ENCODE measurements around the gene FAT3. TPM values are rescaled to one million over a fixed set of nuclear protein-coding genes. Genes with fewer than 3 reads are reported as not detected.

The FAT3 gene
- total RNA-seq (2016; rRNA removed; fragmentation: Illumina TruSeq; extraction: Trizol) = not detected in 2 replicates
- total RNA-seq (2016; cell fraction: cytosol; rRNA removed; fragmentation: Illumina TruSeq; extraction: Trizol; ENCODE audit: low read depth) = not detected in 2 replicates
- 0.06 TPM in 1 of 2 replicates, not detected in the other for total RNA-seq (2016; cell fraction: insoluble cytoplasmic fraction; rRNA removed; fragmentation: Illumina TruSeq; extraction: Trizol)
- not detected in 2 replicates for total RNA-seq (2016; cell fraction: membrane; rRNA removed; fragmentation: Illumina TruSeq; extraction: Trizol)
- not detected in 2 replicates for total RNA-seq (2016; cell fraction: nucleus; rRNA removed; fragmentation: Illumina TruSeq; extraction: Trizol)
- polyA plus RNA-seq (2011; rRNA removed) = not detected in 2 replicates
- polyA plus RNA-seq (2011; cell fraction: cytosol; rRNA removed) = not detected in 2 replicates
- not detected in 2 replicates for polyA plus RNA-seq (2011; cell fraction: nucleus; rRNA removed)
- polyA plus RNA-seq (2012) = not detected in 2 replicates
- not detected in 2 replicates for polyA plus RNA-seq (2016; cell fraction: cytosol; fragmentation: Illumina TruSeq; extraction: Trizol; ENCODE audit: low read depth)
- not detected in 2 replicates for polyA plus RNA-seq (2016; cell fraction: insoluble cytoplasmic fraction; fragmentation: Illumina TruSeq; extraction: Trizol; ENCODE audit: low read depth)
- polyA plus RNA-seq (2016; cell fraction: membrane; fragmentation: Illumina TruSeq; extraction: Trizol; ENCODE audit: low read depth) = not detected in 2 replicates
- not detected in 2 replicates for polyA plus RNA-seq (2016; cell fraction: nucleus; fragmentation: Illumina TruSeq; extraction: Trizol; ENCODE audit: insufficient read depth, low read depth)
- polyA minus RNA-seq (2011; rRNA and poly(A)+ RNA removed; ENCODE audit: low replicate concordance) = 0.02 TPM in 1 of 2 replicates, not detected in the other
- not detected in 2 replicates for polyA minus RNA-seq (2011; cell fraction: cytosol; rRNA and poly(A)+ RNA removed)
- not detected in 2 replicates for polyA minus RNA-seq (2011; cell fraction: nucleus; rRNA and poly(A)+ RNA removed)
- percentile 4 among the genes with signal in this experiment for Bru-seq, nascent RNA
- BruChase-seq, experiment 1, labeled RNA remaining after a 6-hour chase = percentile 1 among the genes with signal in this experiment
- BruChase-seq, experiment 2, labeled RNA remaining after a 2-hour chase = percentile 3 among the genes with signal in this experiment
- long read RNA-seq, experiment 1 = 0 reads
- long read RNA-seq, experiment 2 = 0 reads

DNA sequence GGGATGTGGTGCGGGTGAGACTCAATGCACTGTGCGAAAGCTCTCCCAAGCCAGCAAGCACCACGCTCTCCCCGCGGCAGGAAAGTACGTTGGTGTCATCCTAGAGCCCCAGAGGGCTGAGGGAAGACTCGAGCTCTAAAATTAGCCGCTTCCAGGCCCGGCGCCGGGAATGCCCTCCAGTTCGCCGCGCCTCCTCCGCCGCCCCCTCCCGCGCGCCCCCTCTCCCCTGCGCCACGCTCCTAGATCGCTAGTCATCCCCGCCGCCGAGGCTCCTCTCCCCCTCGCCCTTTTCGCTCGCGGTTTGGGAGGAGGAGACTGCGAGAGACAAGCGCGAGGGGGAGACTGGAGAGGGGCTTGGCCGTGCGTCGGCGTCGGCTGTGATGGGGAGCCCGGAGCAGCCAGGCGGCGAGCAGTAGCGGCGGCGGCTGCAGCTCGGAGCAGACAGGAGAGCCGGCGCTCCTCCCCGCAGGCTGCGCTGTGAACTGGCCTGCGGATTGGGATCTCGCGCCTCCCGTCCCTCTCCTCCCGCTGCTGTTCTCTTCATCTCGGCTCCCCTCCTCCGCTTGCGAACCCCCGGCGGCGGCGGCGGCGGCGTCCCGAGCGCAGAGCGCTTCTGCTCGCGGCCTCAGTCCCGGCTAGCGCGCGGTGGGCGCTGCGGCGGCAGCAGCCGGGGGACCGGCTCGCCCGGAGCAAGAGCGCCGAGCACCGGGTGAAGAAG, at the start of gene FAT3:
TSS of gene FAT3 (plus strand) at position 412 of the 718 bp plus-strand sequence. CDS start 127,295 bp downstream, outside the sequence.
- no peaks in the 10 kb centered on the region for H3K36me3 ChIP-seq (replicated peaks in 1 of 2; ENCODE audit: control insufficient read depth in 1 of 2, insufficient read depth in 2 of 2, low read length in 2 of 2)
- no peak for FAIRE-seq
- intact Hi-C loops (cut with micrococcal nuclease; ENCODE audit: unreplicated experiment) = no loop called here
- H4K20me1 ChIP-seq (ENCODE audit: insufficient read depth, low read length) = no peaks in the 10 kb centered on the region
- no peaks in the 10 kb centered on the region; the same call in 1 of the 2 replicates for H3K9me3 ChIP-seq (ENCODE audit: low read length)
- no peak within 1 kb of the TSS for H3K4me3 ChIP-seq (replicated peaks in 1 of 3; ENCODE audit: insufficient read depth in 1 of 3, low read depth in 2 of 3, low read length in 3 of 3)
- no peaks in the 10 kb centered on the region for H3K4me1 ChIP-seq (ENCODE audit: insufficient read depth, low read length)
- POLR2A ChIA-PET = no interaction called here
- WGBS (ENCODE audit: low lambda C conversion rate) = 25% methylated on average over 8 of the region's 82 CpGs
- CTCF ChIA-PET (ENCODE audit: low intra/inter-chr PET ratio, low total read pairs) = no interaction called here
- DNase-seq (ENCODE audit: low spot score) = no peak
- BruUV-seq (replicated peaks) = no TSS peak
- no peak within 1 kb of the TSS for H2AFZ ChIP-seq (ENCODE audit: low read length)
- no peak within 1 kb of the TSS for H3K27ac ChIP-seq (ENCODE audit: extremely low read length, insufficient read depth, low read length)
- H3K79me2 ChIP-seq (ENCODE audit: insufficient read depth, low read length) = no peaks in the 10 kb centered on the region
- TF ChIP-seq MAFF (IDR thresholded peaks at IDR 0.05; ENCODE audit: low read depth, low read length) (no peak), ATF7 (IDR thresholded peaks at IDR 0.05) (no peak), ATF7 (CRISPR knock-in tag; IDR thresholded peaks at IDR 0.05) (no peak), TSC22D2 (CRISPR knock-in tag; IDR thresholded peaks at IDR 0.05; ENCODE audit: borderline replicate concordance) (no peak), ZFP82 (CRISPR knock-in tag; IDR thresholded peaks at IDR 0.05; ENCODE audit: borderline replicate concordance) (no peak), GABPB1 (CRISPR knock-in tag; IDR thresholded peaks at IDR 0.05) (no peak), ZNF501 (CRISPR knock-in tag; IDR thresholded peaks at IDR 0.05) (no peak), ZFAT (CRISPR knock-in tag; conservative IDR thresholded peaks at IDR 0.05) (no peak), NFRKB (IDR thresholded peaks at IDR 0.05) (no peak)
- TF ChIP-seq, protein P1, sequence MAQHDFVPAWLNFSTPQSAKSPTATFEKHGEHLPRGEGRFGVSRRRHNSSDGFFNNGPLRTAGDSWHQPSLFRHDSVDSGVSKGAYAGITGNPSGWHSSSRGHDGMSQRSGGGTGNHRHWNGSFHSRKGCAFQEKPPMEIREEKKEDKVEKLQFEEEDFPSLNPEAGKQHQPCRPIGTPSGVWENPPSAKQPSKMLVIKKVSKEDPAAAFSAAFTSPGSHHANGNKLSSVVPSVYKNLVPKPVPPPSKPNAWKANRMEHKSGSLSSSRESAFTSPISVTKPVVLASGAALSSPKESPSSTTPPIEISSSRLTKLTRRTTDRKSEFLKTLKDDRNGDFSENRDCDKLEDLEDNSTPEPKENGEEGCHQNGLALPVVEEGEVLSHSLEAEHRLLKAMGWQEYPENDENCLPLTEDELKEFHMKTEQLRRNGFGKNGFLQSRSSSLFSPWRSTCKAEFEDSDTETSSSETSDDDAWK (CRISPR knock-in tag; IDR thresholded peaks at IDR 0.05) = no peak
- ATAC-seq = peak; percentile 75
- no peak within 1 kb of the TSS for H3K9ac ChIP-seq (ENCODE audit: insufficient read depth, low read depth, low read length)
- H3K4me2 ChIP-seq (ENCODE audit: low read depth, low read length) = no peak within 1 kb of the TSS
- in situ Hi-C loops (cut with HindIII; ENCODE audit: extremely low pct_ligation_motif_present, low pct_unique_long_range_greater_than_20kb) = no loop called here
- peaks cover 5 to 34% of the 10 kb centered on the region in 2 experiments; a peak in 4 of 5 replicates for H3K27me3 ChIP-seq (ENCODE audit: control insufficient read depth in 1 of 2, insufficient read depth in 2 of 2, low read length in 2 of 2)
